ENCODE data around the gene KCNT2.

Gene KCNT2

GRCh38 chr1:196214866-196215265, 393.4 kb downstream of the KCNT2 start:
- DNase-seq (ENCODE audit: extremely low read depth in 1 of 2, low read depth in 1 of 2): no peak

DNA sequence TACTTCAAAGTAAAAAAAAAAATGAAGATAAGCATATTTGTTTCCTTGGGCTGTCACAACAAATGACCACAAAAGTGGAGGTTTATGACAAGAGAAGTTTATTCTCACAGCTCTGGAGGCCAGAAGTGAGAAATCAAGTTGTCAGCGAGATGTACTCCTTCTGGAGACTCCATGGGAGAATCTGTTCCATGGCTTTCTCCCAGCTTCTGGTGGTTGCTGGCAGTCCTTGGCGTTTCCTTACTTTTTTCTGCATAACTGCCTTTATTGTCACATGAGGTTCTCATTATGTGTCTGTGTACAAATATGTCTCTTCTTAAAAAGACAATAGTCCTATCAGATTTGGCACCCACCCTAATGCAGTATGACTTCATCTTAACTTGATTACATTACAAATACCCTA, 398.3 kb downstream of the KCNT2 start:
- DNase-seq (ENCODE audit: extremely low read depth in 1 of 2, low read depth in 1 of 2): no peak

DNA sequence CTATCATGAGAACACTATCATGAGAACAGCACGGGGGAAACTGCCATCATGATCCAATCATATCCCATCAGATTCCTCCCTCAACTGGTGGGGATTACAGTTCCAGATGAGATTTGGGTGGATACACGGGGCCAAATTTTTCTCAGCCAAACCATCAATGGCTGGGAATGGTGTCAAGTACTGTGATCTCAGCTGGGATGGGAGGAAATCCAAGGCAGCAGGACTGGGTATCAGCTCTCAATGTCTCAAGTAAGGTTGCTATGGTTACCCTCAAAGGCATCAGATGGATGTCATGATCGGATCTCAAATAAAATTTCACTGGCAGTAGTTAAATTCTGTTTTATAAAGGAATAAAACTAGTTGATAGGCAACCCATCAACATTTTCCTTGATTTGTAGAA, 399.0 kb downstream of the KCNT2 start:
- DNase-seq (ENCODE audit: extremely low read depth in 1 of 2, low read depth in 1 of 2): no peak

DNA sequence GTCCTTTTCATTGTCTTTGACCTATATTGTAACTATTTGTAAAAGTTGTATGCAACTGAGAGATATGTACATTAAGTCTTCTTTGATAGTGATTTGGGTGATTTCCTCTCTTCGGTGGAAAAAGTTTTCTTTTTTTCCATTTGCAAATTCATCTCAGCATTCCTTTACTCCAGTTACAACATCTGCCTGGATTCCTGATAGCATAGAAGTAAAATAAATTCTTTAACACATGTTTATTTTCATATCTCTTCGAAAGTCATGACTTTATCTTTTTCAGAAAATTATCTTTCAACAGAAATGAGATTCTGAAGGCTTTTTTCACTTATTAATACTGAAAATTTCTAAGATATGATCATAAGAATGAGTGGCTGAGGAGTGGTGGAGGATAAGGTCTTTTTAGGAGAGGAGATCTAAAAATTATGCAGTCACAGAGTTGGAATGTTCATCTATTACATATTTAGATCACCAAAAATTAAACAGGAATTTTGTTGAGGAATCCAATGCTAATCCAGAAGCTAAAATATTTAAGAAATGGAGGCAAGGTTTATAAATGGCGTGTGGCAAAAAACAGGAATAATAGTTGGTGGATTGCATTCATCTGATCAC, 400.5 kb downstream of the KCNT2 start:
- DNase-seq (ENCODE audit: extremely low read depth in 1 of 2, low read depth in 1 of 2): no peak

DNA sequence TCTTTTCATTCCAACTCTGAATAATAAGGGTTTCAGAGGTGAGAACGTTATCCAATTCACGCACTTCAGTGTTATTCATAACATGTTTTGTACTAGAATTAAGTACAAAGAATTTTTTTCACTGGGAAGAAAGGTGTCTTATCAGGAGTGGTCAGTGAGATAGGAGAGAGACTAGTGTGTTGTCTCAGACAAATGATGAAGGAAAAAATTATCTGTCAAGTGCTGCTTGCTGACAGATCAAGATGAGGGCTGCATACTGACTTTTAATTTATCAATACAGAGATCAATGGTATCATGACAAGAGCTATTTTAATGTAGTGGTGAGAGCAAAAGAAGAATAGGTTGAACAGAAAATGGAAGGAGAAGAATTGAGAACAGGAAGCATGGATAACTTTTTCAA, 402.4 kb downstream of the KCNT2 start:
- no peak for DNase-seq (ENCODE audit: extremely low read depth in 1 of 2, low read depth in 1 of 2)

DNA sequence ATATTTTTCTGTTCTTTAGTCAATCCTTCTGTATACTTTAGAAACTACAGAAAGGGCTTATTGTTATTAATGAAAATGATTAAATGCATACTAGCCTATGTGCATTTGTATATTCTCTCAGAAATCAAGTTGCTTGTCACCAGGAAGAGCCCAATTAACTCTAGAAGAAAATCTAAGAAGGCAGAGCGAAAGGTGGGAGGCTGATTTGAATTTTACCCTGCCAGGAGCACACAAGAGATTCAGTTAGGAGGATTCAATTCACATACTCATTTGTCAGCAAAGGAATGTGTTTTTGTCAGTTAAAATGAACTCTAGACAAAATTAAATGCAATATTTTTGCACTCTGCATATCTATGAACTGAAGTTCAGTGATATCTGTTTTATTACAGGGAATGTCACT, 411.8 kb downstream of the KCNT2 start:
- DNase-seq (ENCODE audit: extremely low read depth in 1 of 2, low read depth in 1 of 2): no peak

DNA sequence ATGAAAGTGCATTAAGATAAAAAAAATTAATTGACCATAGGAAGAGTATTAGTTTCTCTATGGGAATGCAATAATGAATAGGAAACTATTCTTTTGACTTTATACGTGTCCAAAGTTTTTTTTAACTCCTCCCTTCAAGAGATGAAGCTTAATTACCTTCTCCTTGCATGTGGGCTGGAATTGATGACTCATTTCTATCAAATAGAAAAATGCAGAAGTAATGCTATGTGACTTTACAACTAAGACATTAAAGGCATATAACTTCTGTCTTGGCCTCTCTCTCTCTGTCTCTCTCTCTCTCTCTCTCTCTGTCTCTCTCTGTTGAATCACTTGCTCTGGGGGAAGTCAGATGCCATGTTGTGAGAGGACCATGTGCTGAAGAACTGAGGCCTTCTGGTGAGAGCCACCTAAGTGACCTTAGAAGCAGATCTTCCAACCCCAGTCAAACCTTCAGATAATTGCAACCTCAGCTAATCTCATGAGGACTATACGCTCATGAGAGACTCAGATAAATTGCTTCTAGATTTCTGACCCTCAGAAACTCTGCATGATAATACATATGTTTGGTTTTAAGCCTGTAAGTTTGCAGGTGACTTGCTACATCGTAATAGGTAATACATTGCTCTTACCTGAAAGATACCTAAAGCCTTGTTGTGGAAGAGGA, 414.2 kb downstream of the KCNT2 start:
- DNase-seq (ENCODE audit: extremely low read depth in 1 of 2, low read depth in 1 of 2): no peak

GRCh38 chr1:196183941-196184340, 424.3 kb downstream of the KCNT2 start:
- DNase-seq (ENCODE audit: extremely low read depth in 1 of 2, low read depth in 1 of 2): no peak

GRCh38 chr1:196181594-196181878, 426.7 kb downstream of the KCNT2 start:
- DNase-seq (ENCODE audit: extremely low read depth in 1 of 2, low read depth in 1 of 2): no peak

DNA sequence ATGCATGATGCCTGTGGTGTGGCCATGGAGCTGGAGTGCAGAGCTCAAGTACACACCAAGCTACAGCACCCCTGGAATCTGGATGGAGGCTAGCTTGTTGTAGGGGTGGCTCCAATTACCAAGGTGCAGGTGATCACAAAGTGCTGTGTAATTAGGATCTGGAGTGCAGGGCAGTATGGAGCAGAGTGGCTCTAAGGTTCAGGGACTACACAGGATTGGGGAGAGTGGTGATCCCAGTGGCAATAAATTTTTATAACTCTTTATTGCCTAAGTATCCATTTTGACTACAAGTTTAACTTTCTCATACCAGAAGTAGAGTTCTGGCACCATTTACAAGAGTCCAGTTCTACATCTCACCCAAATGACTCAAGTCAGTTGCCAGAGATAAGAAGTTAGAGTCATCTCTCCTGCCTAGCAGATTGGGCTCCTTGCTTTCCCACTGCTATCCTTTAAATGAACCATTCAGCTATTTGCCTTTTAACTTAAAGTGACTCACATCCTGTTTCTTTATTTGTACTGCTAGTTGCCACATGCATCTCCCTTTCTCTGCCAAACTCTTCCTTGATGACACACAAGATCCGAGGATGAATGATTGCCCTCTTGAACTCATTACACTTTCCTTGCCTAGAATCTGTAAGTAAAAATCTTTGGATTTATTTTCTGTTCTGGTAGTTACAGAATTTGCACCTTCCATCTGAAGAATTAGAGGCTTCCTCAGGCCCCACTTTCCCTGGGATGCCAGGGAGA, 427.2 kb downstream of the KCNT2 start:
- DNase-seq (ENCODE audit: extremely low read depth in 1 of 2, low read depth in 1 of 2): no peak

- DNase-seq (ENCODE audit: extremely low read depth in 1 of 2, low read depth in 1 of 2): no peak
These were observed 430.1 kb downstream of the KCNT2 start for GRCh38 chr1:196178083-196178635.

Measured in stimulated activated CD8-positive, alpha-beta memory T cell treated with anti-CD3 and anti-CD28 coated beads, Interleukin-7, amount 100 ng/mL, for 48 hours (primary cell).